CD4-positive, alpha-beta T cell treated with Interleukin-1 beta for 1 hour (primary cell): Measurements from ENCODE around the gene KRTAP26-1.

ENCODE experiments used
- DNase-seq, 2 donors: peaks; one replicate each; pipeline ENCODE4 v3.0.0-alpha.2; 2020 to 2022

Gene KRTAP26-1

GRCh38 chr21:30320215-30320614 lies at the start of gene KRTAP26-1:
Gene KRTAP26-1 (minus strand): TSS chr21:30320315. CDS start chr21:30320035, 280 bp downstream.
- no peak for DNase-seq

GRCh38 chr21:30355906-30356305 lies 35.8 kb upstream of the KRTAP26-1 start:
- DNase-seq, result no peak

GRCh38 chr21:30354308-30355005 lies 34.3 kb upstream of the KRTAP26-1 start:
- DNase-seq, result no peak

GRCh38 chr21:30351534-30351933 lies 31.4 kb upstream of the KRTAP26-1 start:
- no peak for DNase-seq

GRCh38 chr21:30349572-30349971 lies 29.5 kb upstream of the KRTAP26-1 start:
- no peak for DNase-seq

- no peak for DNase-seq
Observed at GRCh38 chr21:30348506-30348905, 28.4 kb upstream of the KRTAP26-1 start, which contains the start of gene KRTAP23-1. Gene KRTAP23-1 (minus strand): TSS chr21:30348606. CDS start chr21:30348606, 0 bp downstream.

GRCh38 chr21:30345014-30345413 lies 24.9 kb upstream of the KRTAP26-1 start:
- DNase-seq, result no peak

GRCh38 chr21:30340714-30341573 lies 20.8 kb upstream of the KRTAP26-1 start:
- peak in 1 of 2 donors; percentile 33 for DNase-seq

GRCh38 chr21:30338717-30339116 lies 18.6 kb upstream of the KRTAP26-1 start:
- DNase-seq, result no peak

GRCh38 chr21:30337772-30338171 lies 17.7 kb upstream of the KRTAP26-1 start:
- DNase-seq, result no peak

- DNase-seq, result no peak
Observed at GRCh38 chr21:30337276-30337744, 17.2 kb upstream of the KRTAP26-1 start, which contains the start of gene KRTAP27-1. Gene KRTAP27-1 (minus strand): TSS chr21:30337694. CDS start chr21:30337668, 26 bp downstream.

- no peak for DNase-seq
Observed at GRCh38 chr21:30336596-30336995, 16.5 kb upstream of the KRTAP26-1 start.

GRCh38 chr21:30333736-30334135 lies 13.6 kb upstream of the KRTAP26-1 start:
- no peak for DNase-seq

- DNase-seq, result no peak
Observed at GRCh38 chr21:30332681-30333080, 12.6 kb upstream of the KRTAP26-1 start.

GRCh38 chr21:30329203-30329875 lies 9.2 kb upstream of the KRTAP26-1 start:
- no peak for DNase-seq

- no peak for DNase-seq
Observed at GRCh38 chr21:30326390-30326789, 6.3 kb upstream of the KRTAP26-1 start.

- DNase-seq, result no peak
Observed at GRCh38 chr21:30315701-30316100, 4.4 kb downstream of the KRTAP26-1 start.

GRCh38 chr21:30306884-30307283 lies 13.2 kb downstream of the KRTAP26-1 start:
- no peak for DNase-seq

GRCh38 chr21:30305136-30305535 lies 15.0 kb downstream of the KRTAP26-1 start:
- DNase-seq, result no peak

GRCh38 chr21:30289215-30289614 lies 30.9 kb downstream of the KRTAP26-1 start, which contains the start of gene KRTAP25-1:
Gene KRTAP25-1 (minus strand): TSS chr21:30289514. CDS start chr21:30289490, 24 bp downstream.
- DNase-seq, result no peak

- DNase-seq, result no peak
Observed at GRCh38 chr21:30282850-30283249, 37.3 kb downstream of the KRTAP26-1 start, which contains the start of gene KRTAP24-1. Gene KRTAP24-1 (minus strand): TSS chr21:30282950. CDS start chr21:30282932, 18 bp downstream.

- DNase-seq, result no peak
Observed at GRCh38 chr21:30271611-30272010, 48.5 kb downstream of the KRTAP26-1 start.

GRCh38 chr21:30271156-30271555 lies 49.0 kb downstream of the KRTAP26-1 start:
- DNase-seq, result no peak
